Cardiac septum (tissue), 1 donor: Measurements from ENCODE around the gene SLC25A20. TPM values are rescaled to one million over a fixed set of nuclear protein-coding genes. Genes with fewer than 3 reads are reported as not detected.
"Not testable (repeated sequence)": the region's sequence is repeated elsewhere in the genome, so short reads cannot be mapped to it uniquely, and the experiment has no call there.

ENCODE experiments used
- DNase-seq: peaks from one replicate; pipeline ENCODE4 v3.0.0-alpha.2; 2020; ENCODE audit warnings: low spot score
- intact Hi-C: fragments of 100-400 bp; cut with DNase I; formaldehyde crosslinking; loops from one replicate; pipeline ENCODE4 v1.14.0; 2022
- total RNA-seq: library from RNA; stranded (reverse); fragmentation: NEBNext Ultra II Directional; extraction: Animal tissue kit (Norgen Biotek cat#: 25700); gene quantifications from one replicate; pipeline ENCODE4 v1.2.1, GENCODE V29; 2021
- donor health status: DM: no; HTN: no; CAD: no.

Gene SLC25A20
- total RNA-seq, 1 donor from 2014 or later = 36.7 TPM

DNA sequence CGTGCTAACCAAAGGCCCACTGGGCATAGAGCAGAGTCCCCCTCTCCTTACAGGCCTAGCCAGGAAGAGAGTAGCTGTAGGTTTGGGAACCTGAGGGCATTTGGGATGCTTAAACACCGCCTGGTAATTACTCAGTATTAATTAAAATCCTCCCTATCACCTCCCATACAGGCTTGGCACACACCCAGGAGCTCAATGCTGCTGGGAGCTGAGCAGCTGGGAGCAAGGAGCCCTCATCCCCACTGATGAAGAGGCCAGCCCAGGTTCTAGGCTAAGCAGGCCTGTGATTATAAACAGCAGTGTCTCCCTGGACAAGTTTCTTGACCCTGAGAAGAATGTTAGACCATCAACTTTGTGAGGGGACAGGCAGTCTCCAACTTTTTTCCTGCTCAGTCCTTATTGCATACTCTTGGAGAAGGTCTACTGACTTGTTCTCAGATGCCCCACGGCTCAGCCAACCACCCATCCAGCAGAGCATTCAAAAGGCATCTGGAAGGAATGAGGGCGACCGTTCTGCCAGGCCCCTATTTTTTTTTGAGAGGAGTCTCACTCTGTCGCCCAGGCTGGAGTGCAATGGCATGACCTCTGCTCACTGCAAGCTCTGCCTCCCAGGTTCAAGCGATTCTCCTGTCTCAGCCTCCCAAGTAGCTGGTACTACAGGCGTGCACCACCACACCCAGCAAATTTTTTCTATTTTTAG, 49.7 kb downstream of the SLC25A20 start:
- intact Hi-C loops = loop anchor here (5.0 kb wide), 3 partner anchors 48 to 162 kb away; partner anchors contain the start of genes NCKIPSD and SLC25A20
- DNase-seq = no peak

DNA sequence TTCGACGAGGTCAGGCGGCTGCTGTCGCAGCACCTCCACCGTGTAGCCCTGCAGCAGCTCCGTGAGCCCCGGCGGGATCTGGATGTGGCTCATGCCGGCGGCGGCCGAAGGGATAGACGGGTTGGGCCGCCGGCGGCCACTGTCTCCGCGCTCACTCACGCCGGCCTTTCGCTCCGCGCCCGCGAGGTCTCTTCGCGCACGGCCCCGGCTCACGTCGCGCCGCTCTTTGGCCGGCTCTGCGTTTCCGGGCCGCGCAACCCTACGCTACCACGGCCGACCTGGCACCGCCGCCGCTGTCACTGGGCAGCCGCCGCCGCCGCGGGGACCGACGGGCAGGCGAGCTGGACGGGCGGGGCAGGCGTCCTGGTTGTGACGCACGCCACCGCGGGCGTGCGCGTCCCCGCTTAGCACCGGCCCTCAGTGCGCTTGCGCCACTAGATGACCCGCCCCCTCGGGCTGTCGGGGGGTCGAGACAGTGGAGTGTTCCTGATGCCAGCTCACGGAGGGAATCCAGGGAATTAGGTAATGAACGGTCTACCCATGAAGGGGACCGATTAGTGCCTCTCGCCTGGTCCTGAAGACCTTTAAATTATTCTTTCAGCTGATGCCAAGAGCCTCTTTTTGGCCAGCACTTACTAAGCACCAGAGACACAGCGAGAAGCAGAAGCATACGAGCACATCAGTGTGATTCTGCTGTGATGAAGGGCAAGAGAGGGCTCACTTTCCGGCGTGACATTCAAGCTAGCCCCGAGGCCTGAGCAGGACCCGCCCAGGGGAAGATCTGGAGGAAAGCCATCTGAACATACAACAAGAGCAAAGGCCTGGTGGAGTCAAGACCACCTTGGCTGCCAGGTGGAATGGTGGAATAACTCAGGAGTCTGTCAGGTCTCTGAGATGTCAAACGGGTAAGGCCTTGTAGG, 50.9 kb downstream of the SLC25A20 start, which contains the start of gene PRKAR2A:
PRKAR2A (minus strand) TSS at position 371 of the 920 bp plus-strand sequence; CDS start at position 93, 278 bp downstream.
- peak; percentile 95 for DNase-seq
- intact Hi-C loops = loop anchor here (2.0 to 5.0 kb wide), 4 partner anchors 50 to 160 kb away; partner anchors contain the start of genes ARIH2, NCKIPSD and SLC25A20

DNA sequence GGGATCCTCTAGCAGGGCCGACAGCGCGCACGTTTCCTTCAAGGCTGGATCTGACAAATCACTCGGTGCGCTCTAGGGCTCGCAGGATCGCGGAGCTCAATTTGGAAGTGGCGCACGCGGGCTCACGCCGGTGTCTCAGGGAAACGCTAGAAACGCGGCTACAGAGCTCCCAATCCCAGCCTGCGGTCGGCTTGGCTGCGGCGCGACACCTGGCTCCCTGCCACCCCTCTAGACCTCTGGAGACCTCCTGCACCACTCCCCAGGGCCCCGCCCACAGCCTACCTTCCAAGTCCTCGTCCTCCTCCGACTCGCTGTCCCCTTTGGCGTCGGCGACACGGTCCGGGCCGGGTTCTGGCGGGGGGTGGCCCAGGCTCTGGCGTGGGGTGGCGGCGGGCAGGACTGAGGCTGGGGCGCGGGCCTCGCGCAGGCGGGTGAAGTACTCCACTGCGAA, 51.6 kb downstream of the SLC25A20 start:
- peak; percentile 88 for DNase-seq
- intact Hi-C loops = loop anchor here (2.0 to 5.0 kb wide), 4 partner anchors 50 to 160 kb away; partner anchors contain the start of genes ARIH2, NCKIPSD and SLC25A20

DNA sequence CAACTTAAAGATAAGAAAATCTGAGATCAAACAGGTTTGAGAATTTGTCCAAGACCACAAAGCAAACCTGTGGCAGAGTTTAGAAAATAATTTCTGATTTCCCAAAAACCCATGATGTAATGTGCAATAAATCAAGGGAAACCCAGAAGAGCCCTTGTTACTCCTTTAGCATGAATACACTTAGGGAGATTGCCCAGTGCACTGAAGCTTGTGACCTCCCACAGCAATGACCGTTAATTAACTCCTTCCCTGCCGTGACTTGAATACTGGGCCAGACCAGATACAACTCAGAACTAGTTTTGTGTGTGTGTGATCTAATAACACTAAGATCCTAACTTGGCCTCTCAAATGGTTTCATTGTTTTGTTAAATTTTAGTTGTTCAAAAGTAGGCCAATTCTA, 53.5 kb downstream of the SLC25A20 start:
- no peak for DNase-seq
- intact Hi-C loops = loop anchor here (5.0 kb wide), 3 partner anchors 52 to 158 kb away; partner anchors contain the start of genes NCKIPSD and SLC25A20

DNA sequence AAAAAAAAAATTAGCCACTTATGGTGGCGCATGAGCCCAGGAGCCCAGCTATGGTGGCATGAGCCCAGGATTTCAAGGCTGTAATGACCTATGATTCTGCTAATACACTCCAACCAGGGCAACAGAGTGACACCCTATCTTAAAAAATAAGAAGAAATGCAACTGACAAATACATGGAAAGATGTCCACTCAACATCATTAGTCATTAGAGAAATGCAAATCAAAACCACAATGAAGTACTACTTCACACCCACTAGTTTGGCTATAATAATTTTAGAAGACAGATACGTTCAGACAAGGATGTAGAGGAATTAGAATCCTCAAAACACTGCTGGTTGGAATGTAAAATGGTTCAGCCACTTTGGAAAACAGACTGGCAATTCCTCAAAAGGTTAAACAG, 61.5 kb downstream of the SLC25A20 start:
- no peak for DNase-seq
- intact Hi-C loops = no loop called here

DNA sequence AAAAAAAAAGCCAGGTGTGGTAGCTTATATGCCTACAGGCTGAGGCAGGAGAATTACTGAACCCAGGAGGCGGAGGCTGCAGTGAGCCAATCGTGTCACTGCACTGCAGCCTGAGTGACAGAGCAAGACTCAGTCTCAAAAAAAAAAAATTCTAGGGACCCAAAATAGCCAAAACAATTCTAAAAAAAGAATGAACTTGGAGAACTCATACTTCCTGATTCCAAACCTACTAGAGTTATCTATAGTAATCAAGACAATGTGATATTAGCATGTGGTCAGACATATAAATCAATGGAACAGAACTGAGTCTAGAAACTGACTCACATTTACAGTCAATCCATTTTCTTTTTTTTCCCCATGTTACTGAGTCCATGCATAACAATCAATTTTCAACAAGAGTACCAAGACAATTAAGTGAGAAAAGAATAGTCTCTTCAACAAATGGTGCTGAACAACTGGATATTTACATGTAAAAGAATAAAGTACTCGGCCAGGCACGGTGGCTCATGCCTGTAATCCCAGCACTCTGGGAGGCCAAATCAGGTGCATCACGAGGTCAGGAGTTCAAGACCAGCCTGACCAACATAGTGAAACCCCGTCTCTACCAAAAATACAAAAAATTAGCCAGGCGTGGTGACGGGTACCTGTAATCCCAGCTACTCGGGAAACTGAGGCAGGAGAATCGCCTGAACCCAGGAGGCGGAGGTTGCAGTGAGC, 62.9 kb downstream of the SLC25A20 start:
- no peak for DNase-seq
- intact Hi-C loops = no loop called here

DNA sequence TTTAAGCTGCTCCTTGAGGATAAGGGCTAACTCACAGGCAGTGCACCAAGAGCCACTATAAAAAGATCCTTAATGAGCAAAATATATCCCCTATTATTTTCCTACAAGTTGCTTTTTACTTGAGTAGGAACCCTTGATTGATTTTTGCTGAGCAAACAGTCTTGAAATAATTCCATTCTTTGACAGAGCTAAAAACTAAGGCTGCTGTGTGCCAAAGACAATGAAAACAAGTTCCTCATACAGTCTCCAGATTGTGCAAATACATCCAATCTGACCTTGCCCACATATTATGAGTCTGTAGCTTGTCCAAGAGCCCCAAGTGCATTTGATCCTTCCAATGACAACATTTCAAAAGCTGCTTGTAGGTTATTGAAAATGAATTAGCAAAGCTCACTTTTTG, 66.0 kb downstream of the SLC25A20 start:
- intact Hi-C loops = no loop called here
- DNase-seq = no peak

DNA sequence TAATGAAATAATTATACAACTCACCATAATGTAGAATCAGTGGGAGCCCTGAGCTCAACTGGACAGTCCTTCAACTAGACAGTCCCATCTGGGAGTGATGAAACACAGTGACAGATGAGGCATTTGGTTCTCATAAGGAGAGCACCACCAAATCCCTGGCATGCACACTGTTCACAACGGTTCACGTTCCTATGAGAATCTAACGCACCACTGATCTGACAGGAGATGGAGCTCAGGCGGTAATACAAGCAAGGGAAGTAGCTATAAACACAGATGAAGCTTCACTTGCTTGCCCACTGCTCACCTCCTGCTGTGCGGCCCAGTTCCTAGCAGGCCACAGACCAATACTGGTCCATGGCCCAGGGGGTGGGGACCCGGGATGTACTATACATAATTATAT, 68.0 kb downstream of the SLC25A20 start:
- no peak for DNase-seq
- intact Hi-C loops = no loop called here

DNA sequence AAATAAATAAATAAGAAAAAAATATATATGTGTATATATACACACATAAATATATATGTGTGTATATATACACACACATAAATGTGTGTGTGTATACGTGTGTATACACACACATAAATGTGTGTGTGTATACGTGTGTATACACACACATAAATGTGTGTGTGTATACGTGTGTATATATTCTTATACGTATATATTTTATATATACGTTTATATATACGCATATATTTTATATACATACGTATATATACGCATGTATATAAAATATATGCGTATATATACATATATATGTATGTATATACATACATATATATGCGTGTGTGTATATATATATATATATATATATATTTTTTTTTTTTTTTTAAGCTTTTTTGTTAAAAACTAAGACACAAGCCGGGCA, 69.2 kb downstream of the SLC25A20 start:
- DNase-seq, intact Hi-C loops: not testable (repeated sequence)

DNA sequence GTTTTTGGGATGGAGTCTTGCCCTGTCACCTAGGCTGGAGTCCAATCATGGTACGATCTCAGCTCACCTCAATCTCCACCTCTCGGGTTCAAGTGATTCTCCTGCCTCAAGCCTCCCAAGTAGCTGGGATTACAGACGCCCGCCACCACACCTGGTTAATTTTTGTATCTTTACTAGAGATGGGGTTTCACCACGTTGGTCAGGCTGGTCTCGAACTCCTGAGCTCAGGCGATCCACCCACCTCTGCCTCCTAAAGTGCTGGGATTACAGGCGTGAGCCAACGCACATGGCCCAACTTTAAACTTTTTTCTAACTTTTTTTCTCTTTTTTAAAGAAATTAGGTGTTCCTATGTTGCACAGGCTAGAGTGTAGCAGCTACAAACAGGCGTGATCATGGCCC, 70.8 kb downstream of the SLC25A20 start:
- intact Hi-C loops, DNase-seq: not testable (repeated sequence)

DNA sequence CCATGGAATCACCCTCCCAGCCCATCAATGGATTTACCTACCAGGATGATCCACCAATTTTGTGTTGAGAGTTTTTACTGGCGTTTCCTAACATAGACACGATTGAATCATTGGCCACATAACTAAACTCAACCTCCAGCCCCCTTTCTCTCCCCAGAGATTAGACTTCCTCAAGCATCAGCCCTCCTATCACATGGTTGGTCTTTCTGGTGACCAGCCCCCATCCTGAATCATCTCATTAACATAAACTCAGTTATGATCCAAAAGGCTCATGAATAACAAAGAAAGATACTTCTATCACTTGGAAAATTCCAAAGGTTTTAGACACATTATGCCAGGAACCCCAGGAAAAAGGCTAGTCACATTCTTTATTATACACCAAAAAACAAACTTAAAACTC, 72.2 kb downstream of the SLC25A20 start:
- intact Hi-C loops = no loop called here
- no peak for DNase-seq

DNA sequence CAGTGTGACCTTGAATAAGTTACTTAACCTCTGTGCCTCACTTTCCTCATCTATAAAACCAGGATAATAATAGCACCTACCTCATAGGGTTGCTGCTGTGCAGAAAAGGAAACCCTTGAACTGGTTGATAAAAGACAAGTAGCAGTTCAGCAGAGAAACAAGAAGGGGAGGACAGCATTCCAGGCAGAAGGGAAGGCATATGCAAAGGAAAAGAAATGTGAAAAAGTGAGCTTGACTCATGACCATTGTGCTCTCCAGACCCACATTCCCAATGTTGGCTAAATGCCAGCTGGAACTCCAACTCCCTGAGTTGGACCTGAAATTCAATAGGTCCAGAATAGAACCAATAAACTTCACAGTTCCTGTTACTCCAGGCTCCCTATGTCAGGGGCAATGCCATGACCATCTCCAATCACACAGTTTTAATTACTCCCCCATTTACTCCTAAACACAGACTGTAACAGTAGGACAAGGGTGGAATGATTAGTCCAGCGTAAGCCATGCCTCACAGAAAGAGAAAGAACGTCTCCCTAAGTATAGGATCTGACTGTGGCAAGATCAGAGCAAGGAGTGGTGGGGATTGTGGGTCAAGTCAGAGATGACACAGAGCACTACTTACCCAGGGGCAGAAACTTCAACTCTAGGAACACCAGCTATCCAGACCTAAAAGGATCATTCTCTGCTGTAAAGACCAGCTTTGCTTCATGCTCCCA, 77.9 kb downstream of the SLC25A20 start:
- no peak for DNase-seq
- intact Hi-C loops = no loop called here

DNA sequence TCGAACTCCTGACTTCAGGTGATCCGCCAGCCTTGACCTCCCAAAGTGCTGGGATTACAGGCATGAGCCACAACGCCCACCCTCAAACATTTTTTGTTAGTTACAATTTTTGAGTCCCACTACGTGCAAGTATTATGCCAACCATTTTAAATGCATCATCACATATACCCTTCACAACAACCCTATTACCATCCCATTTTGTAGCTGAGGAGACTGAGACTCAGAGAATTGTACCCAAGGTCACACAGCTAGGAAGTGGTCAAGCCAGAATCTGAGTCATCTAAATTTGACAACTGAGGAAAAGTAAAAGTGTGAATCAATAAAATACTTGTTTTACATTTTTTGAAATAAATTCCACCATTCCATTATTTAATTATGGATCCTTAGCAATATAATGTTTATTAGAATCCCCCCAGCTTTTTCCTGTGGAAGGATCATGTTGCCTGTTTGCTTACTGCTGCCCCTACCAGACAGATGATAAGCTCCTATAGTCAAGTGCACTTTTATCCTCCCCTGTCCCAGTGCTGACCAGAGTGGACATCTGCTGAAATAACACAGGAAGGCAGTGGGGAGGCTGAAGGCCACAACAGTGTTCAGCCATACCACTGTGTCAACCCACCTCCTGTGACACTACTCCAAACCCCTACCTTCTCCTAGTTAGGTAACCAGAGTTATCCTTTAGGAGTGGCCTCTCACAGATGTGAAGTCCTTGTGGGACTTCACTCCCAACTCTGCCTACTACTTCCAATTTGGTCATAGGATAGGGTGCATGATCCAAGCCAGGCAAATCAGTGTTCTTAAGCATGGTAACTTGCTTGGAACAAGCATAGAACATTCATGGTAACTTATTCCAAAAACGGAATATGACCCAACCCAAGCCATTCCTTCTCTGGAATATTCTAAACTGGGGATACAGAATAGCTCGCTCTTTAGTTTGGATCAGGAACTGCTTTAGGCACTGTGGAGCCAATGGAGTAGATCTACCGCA, 79.2 kb downstream of the SLC25A20 start:
- intact Hi-C loops = no loop called here
- DNase-seq = no peak

DNA sequence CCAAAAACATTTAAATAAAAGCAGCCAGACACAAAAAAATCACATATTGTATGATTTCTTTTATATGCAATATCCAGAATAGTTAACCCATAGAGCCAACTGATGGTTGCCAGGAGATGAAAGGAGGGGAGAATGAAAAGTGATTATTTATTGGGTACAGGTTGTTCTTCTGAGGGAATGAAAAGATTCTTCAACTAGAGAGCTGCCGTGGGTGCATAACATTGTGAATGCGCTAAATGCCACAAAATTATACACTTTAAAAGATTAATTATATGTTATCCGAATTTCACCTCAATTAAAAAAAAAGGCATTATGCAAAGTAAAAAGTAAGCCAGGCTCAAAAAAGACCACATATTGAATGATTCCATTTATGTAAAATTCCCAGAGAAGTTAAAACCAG, 87.2 kb downstream of the SLC25A20 start:
- intact Hi-C loops = no loop called here
- DNase-seq = no peak
